ENCODE measurements around the gene IRX6.

IRX6 gene

DNA sequence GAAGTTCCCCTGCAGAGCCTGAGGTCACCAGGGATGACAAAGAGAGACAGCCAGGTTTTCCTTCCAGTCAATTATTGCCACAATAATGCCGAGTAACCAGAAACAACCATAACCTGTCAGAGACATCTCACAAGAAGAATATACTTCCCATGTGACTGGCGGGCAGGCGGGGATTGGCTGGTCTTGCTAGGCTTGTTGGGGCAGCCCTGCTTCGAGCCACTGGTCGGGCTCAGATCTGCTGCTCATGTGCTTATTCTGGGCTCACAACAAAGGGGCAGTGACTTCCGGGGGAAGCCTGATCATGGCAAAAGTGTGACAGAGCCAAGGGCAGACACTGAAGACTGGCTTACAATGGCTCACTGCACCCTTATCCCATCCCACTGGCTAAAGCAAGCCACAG lies 48.1 kb upstream of the IRX6 start:
- Histone ChIP-seq H4K20me1 (ENCODE audit: insufficient read depth, low read length, poor library complexity, severe bottlenecking) (no peaks in the 10 kb centered on the region), H3K9me3 (ENCODE audit: insufficient read depth, low read depth, low read length) (no peaks in the 10 kb centered on the region), H3K79me2 (ENCODE audit: insufficient read depth, low read length) (no peaks in the 10 kb centered on the region), H3K4me2 (ENCODE audit: low read depth, low read length, poor library complexity, severe bottlenecking) (no peak overlapping the region), H3F3A (ENCODE audit: low read depth) (no peaks in the 10 kb centered on the region), H3K4me3 (ENCODE audit: low read length, poor library complexity, severe bottlenecking) (no peak overlapping the region), H3K9me2 (replicated peaks; ENCODE audit: low read depth, low read length) (no peaks in the 10 kb centered on the region), H3K27me3 (ENCODE audit: insufficient read depth, low read length, poor library complexity, severe bottlenecking) (no peaks in the 10 kb centered on the region), H3K4me1 (ENCODE audit: insufficient read depth, low read length, poor library complexity, severe bottlenecking) (no peaks in the 10 kb centered on the region), H3K36me3 (ENCODE audit: insufficient read depth, low read length) (no peaks in the 10 kb centered on the region), H3K9ac (ENCODE audit: low read depth, low read length, poor library complexity, severe bottlenecking) (no peak overlapping the region), H2AFZ (ENCODE audit: low read length) (no peak overlapping the region)
- TF ChIP-seq EZH2phosphoT487 (IDR thresholded peaks at IDR 0.05; ENCODE audit: borderline replicate concordance): no peak
- TF ChIP-seq, protein P1, sequence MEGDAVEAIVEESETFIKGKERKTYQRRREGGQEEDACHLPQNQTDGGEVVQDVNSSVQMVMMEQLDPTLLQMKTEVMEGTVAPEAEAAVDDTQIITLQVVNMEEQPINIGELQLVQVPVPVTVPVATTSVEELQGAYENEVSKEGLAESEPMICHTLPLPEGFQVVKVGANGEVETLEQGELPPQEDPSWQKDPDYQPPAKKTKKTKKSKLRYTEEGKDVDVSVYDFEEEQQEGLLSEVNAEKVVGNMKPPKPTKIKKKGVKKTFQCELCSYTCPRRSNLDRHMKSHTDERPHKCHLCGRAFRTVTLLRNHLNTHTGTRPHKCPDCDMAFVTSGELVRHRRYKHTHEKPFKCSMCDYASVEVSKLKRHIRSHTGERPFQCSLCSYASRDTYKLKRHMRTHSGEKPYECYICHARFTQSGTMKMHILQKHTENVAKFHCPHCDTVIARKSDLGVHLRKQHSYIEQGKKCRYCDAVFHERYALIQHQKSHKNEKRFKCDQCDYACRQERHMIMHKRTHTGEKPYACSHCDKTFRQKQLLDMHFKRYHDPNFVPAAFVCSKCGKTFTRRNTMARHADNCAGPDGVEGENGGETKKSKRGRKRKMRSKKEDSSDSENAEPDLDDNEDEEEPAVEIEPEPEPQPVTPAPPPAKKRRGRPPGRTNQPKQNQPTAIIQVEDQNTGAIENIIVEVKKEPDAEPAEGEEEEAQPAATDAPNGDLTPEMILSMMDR (conservative IDR thresholded peaks at IDR 0.05; ENCODE audit: low read length): no peak

DNA sequence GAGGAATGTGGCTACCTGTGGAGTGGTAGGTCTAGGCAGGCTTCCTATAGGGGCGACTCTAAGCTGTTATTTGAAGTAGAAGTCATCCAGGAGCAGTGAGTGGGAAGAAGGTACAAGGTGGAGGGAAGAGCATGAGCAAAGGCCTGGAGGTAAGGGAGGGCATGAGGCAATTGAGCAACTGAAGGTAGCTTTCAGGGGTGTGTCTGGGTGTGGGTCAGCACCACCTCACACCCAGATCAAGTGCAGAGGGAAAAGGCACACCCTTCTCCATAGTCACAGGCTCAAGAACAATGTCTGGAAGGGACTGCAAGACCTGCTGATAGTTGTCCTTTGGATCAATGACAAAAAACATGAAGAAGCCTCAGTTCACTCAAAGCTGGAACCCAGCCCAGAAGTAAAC lies 46.5 kb upstream of the IRX6 start:
- H3F3A ChIP-seq (ENCODE audit: low read depth): no peaks in the 10 kb centered on the region
- H3K4me2 ChIP-seq (ENCODE audit: low read depth, low read length, poor library complexity, severe bottlenecking): no peak overlapping the region
- H3K27me3 ChIP-seq (ENCODE audit: insufficient read depth, low read length, poor library complexity, severe bottlenecking): no peaks in the 10 kb centered on the region
- no peak overlapping the region for H3K9ac ChIP-seq (ENCODE audit: low read depth, low read length, poor library complexity, severe bottlenecking)
- H3K9me2 ChIP-seq (replicated peaks; ENCODE audit: low read depth, low read length): no peaks in the 10 kb centered on the region
- H3K4me1 ChIP-seq (ENCODE audit: insufficient read depth, low read length, poor library complexity, severe bottlenecking): no peaks in the 10 kb centered on the region
- no peak overlapping the region for H3K4me3 ChIP-seq (ENCODE audit: low read length, poor library complexity, severe bottlenecking)
- H2AFZ ChIP-seq (ENCODE audit: low read length): no peak overlapping the region
- no peak for TF ChIP-seq EZH2phosphoT487 (IDR thresholded peaks at IDR 0.05; ENCODE audit: borderline replicate concordance)
- TF ChIP-seq, protein P1 (conservative IDR thresholded peaks at IDR 0.05; ENCODE audit: low read length): no peak
- no peaks in the 10 kb centered on the region for H3K79me2 ChIP-seq (ENCODE audit: insufficient read depth, low read length)
- no peaks in the 10 kb centered on the region for H3K9me3 ChIP-seq (ENCODE audit: insufficient read depth, low read depth, low read length)
- H3K36me3 ChIP-seq (ENCODE audit: insufficient read depth, low read length): no peaks in the 10 kb centered on the region
- no peaks in the 10 kb centered on the region for H4K20me1 ChIP-seq (ENCODE audit: insufficient read depth, low read length, poor library complexity, severe bottlenecking)

DNA sequence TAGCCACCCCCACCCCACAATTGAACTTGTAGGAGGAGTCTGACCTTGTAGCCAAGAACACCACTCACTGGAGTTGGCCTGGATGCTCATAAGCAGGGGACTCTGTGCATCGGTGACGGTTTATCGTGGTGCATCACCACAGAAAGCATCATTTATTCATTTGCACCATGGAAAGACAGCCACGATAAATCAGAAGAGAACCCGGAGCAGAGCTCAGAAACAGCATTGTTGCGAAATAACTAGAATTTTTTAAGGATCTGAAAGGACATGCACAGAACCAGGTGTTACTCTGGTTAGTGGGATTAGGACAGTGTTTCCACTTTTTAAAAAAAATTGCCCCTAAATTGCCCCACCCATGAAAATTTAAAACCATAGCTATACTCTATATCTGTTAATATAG lies 44.4 kb upstream of the IRX6 start:
- Histone ChIP-seq H3K9me2 (replicated peaks; ENCODE audit: low read depth, low read length) (no peaks in the 10 kb centered on the region), H3K27me3 (ENCODE audit: insufficient read depth, low read length, poor library complexity, severe bottlenecking) (no peaks in the 10 kb centered on the region), H3K4me2 (ENCODE audit: low read depth, low read length, poor library complexity, severe bottlenecking) (no peak overlapping the region), H2AFZ (ENCODE audit: low read length) (no peak overlapping the region), H3K79me2 (ENCODE audit: insufficient read depth, low read length) (no peaks in the 10 kb centered on the region), H3K4me1 (ENCODE audit: insufficient read depth, low read length, poor library complexity, severe bottlenecking) (no peaks in the 10 kb centered on the region), H3K9me3 (ENCODE audit: insufficient read depth, low read depth, low read length) (no peaks in the 10 kb centered on the region), H3K9ac (ENCODE audit: low read depth, low read length, poor library complexity, severe bottlenecking) (no peak overlapping the region), H3F3A (ENCODE audit: low read depth) (no peaks in the 10 kb centered on the region), H4K20me1 (ENCODE audit: insufficient read depth, low read length, poor library complexity, severe bottlenecking) (no peaks in the 10 kb centered on the region), H3K4me3 (ENCODE audit: low read length, poor library complexity, severe bottlenecking) (no peak overlapping the region), H3K36me3 (ENCODE audit: insufficient read depth, low read length) (no peaks in the 10 kb centered on the region)
- no peak for TF ChIP-seq EZH2phosphoT487 (IDR thresholded peaks at IDR 0.05; ENCODE audit: borderline replicate concordance)
- TF ChIP-seq, protein P1 (conservative IDR thresholded peaks at IDR 0.05; ENCODE audit: low read length): no peak
